ENCODE measurements around the gene SEMA6B. TPM values are rescaled to one million over a fixed set of nuclear protein-coding genes. Genes with fewer than 3 reads are reported as not detected.

Gene SEMA6B
- total RNA-seq, 2 experiments from 2014 or later, result not detected

- Mint-ChIP-seq H3K4me3 (no peak overlapping the region), H3K27ac (no peak overlapping the region), H3K4me1 (peaks cover 2% of the 10 kb centered on the region), H3K9me3 (no peaks in the 10 kb centered on the region), H3K27me3 (peaks cover 43% of the 10 kb centered on the region), H3K36me3 (ENCODE audit: low read depth) (no peaks in the 10 kb centered on the region)
- CTCF ChIA-PET, result interaction anchor here (1.6 kb wide), 1 partner anchor 58 kb away, joined by 3 read pairs; no protein-coding TSS in a partner anchor
- no peak for DNase-seq
- POLR2A ChIA-PET, result no interaction called here
Observed at GRCh38 chr19:4583961-4584669, 24.6 kb upstream of the SEMA6B start.

GRCh38 chr19:4582980-4583842, 23.7 kb upstream of the SEMA6B start:
- Mint-ChIP-seq H3K4me1 (peaks cover 2% of the 10 kb centered on the region), H3K27ac (no peak overlapping the region), H3K4me3 (no peak overlapping the region), H3K9me3 (no peaks in the 10 kb centered on the region), H3K36me3 (ENCODE audit: low read depth) (no peaks in the 10 kb centered on the region), H3K27me3 (peaks cover 44% of the 10 kb centered on the region)
- POLR2A ChIA-PET, result no interaction called here
- CTCF ChIA-PET, result interaction anchor here (1.6 kb wide), 1 partner anchor 57 kb away, joined by 3 read pairs; no protein-coding TSS in a partner anchor
- no peak for DNase-seq

GRCh38 chr19:4581666-4582553, 22.4 kb upstream of the SEMA6B start:
- H3K9me3 Mint-ChIP-seq, result no peaks in the 10 kb centered on the region
- peaks cover 2% of the 10 kb centered on the region for H3K4me1 Mint-ChIP-seq
- no peak for DNase-seq
- H3K36me3 Mint-ChIP-seq (ENCODE audit: low read depth), result no peaks in the 10 kb centered on the region
- H3K27me3 Mint-ChIP-seq, result peaks cover 43% of the 10 kb centered on the region
- ChIA-PET CTCF (no interaction called here), POLR2A (no interaction called here)
- no peak overlapping the region for H3K27ac Mint-ChIP-seq
- H3K4me3 Mint-ChIP-seq, result no peak overlapping the region

- ChIA-PET CTCF (no interaction called here), POLR2A (no interaction called here)
- Mint-ChIP-seq H3K36me3 (ENCODE audit: low read depth) (no peaks in the 10 kb centered on the region), H3K27me3 (peaks cover 47% of the 10 kb centered on the region), H3K9me3 (no peaks in the 10 kb centered on the region), H3K4me1 (peaks cover 2% of the 10 kb centered on the region), H3K27ac (no peak overlapping the region), H3K4me3 (no peak overlapping the region)
- no peak for DNase-seq
Observed at GRCh38 chr19:4580961-4581665, 21.6 kb upstream of the SEMA6B start.

GRCh38 chr19:4580021-4580901, 20.8 kb upstream of the SEMA6B start:
- Mint-ChIP-seq H3K27me3 (peaks cover 43% of the 10 kb centered on the region), H3K4me3 (no peak overlapping the region)

GRCh38 chr19:4579389-4579788, 19.9 kb upstream of the SEMA6B start:
- ChIA-PET CTCF (interaction anchor here (1.6 kb wide), 1 partner anchor 57 kb away, joined by 5 read pairs; no protein-coding TSS in a partner anchor), POLR2A (no interaction called here)
- Mint-ChIP-seq H3K4me3 (no peak overlapping the region), H3K36me3 (ENCODE audit: low read depth) (no peaks in the 10 kb centered on the region), H3K27me3 (peaks cover 40% of the 10 kb centered on the region), H3K27ac (no peak overlapping the region), H3K4me1 (peaks cover 2% of the 10 kb centered on the region), H3K9me3 (no peaks in the 10 kb centered on the region)
- no peak for DNase-seq

More at GRCh38 chr19:4580021-4580901, 20.8 kb upstream of the SEMA6B start:
- Mint-ChIP-seq H3K27ac (no peak overlapping the region), H3K9me3 (no peaks in the 10 kb centered on the region), H3K4me1 (peaks cover 2% of the 10 kb centered on the region), H3K36me3 (ENCODE audit: low read depth) (no peaks in the 10 kb centered on the region)
- ChIA-PET POLR2A (no interaction called here), CTCF (interaction anchor here (0.6 to 1.6 kb wide), 2 partner anchors 33 to 56 kb away, joined by 4 to 5 read pairs; no protein-coding TSS in a partner anchor)
- DNase-seq, result no peak

GRCh38 chr19:4578552-4579248, 19.2 kb upstream of the SEMA6B start:
- peaks cover 40% of the 10 kb centered on the region for H3K27me3 Mint-ChIP-seq
- peaks cover 2% of the 10 kb centered on the region for H3K4me1 Mint-ChIP-seq
- no peaks in the 10 kb centered on the region for H3K9me3 Mint-ChIP-seq
- H3K27ac Mint-ChIP-seq, result no peak overlapping the region
- DNase-seq, result no peak
- H3K4me3 Mint-ChIP-seq, result no peak overlapping the region
- ChIA-PET CTCF (interaction anchor here (1.6 to 3.1 kb wide), 2 partner anchors 57 to 58 kb away, joined by 5 to 20 read pairs; no protein-coding TSS in a partner anchor), POLR2A (no interaction called here)
- H3K36me3 Mint-ChIP-seq (ENCODE audit: low read depth), result no peaks in the 10 kb centered on the region

GRCh38 chr19:4577020-4577782, 17.7 kb upstream of the SEMA6B start:
- Mint-ChIP-seq H3K27me3 (peaks cover 27% of the 10 kb centered on the region), H3K4me1 (no peaks in the 10 kb centered on the region), H3K27ac (no peak overlapping the region), H3K4me3 (no peak overlapping the region), H3K36me3 (ENCODE audit: low read depth) (no peaks in the 10 kb centered on the region), H3K9me3 (no peaks in the 10 kb centered on the region)
- no peak for DNase-seq
- ChIA-PET POLR2A (no interaction called here), CTCF (interaction anchor here (0.9 to 3.1 kb wide), 7 partner anchors 9 to 61 kb away, joined by 3 to 20 read pairs (median 5); no protein-coding TSS in a partner anchor)

GRCh38 chr19:4576016-4576933, 16.8 kb upstream of the SEMA6B start:
- POLR2A ChIA-PET, result no interaction called here

More at GRCh38 chr19:4576016-4576933, 16.8 kb upstream of the SEMA6B start:
- no peaks in the 10 kb centered on the region for H3K4me1 Mint-ChIP-seq
- H3K4me3 Mint-ChIP-seq, result no peak overlapping the region
- DNase-seq, result peak; percentile 73
- no peaks in the 10 kb centered on the region for H3K9me3 Mint-ChIP-seq
- no peaks in the 10 kb centered on the region for H3K36me3 Mint-ChIP-seq (ENCODE audit: low read depth)
- H3K27ac Mint-ChIP-seq, result no peak overlapping the region
- CTCF ChIA-PET, result interaction anchor here (0.6 to 3.1 kb wide), 9 partner anchors 10 to 69 kb away, joined by 3 to 20 read pairs (median 5); no protein-coding TSS in a partner anchor
- peaks cover 22% of the 10 kb centered on the region for H3K27me3 Mint-ChIP-seq
